ENCODE data around the gene DPP10.

DNA sequence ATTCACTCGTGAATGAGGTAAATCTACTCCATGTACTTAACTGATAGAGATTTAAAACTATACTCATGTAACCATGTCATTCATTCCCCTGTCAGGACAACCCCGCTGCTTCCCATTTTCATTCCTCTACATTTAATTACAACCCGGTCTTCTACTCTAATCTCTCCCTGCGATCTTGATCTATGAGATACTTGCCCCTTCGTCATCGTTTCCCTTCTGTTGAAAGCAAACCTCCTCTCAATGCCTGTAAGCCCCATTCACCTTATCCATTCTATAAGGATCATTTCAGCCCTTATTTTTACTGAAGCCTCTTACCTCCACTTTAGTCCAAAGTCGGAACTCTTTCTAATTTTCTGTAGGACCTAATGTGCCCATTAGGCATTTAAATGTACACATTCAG is 492.6 kb downstream of the DPP10 start:
- TF ChIP-seq, protein P1, sequence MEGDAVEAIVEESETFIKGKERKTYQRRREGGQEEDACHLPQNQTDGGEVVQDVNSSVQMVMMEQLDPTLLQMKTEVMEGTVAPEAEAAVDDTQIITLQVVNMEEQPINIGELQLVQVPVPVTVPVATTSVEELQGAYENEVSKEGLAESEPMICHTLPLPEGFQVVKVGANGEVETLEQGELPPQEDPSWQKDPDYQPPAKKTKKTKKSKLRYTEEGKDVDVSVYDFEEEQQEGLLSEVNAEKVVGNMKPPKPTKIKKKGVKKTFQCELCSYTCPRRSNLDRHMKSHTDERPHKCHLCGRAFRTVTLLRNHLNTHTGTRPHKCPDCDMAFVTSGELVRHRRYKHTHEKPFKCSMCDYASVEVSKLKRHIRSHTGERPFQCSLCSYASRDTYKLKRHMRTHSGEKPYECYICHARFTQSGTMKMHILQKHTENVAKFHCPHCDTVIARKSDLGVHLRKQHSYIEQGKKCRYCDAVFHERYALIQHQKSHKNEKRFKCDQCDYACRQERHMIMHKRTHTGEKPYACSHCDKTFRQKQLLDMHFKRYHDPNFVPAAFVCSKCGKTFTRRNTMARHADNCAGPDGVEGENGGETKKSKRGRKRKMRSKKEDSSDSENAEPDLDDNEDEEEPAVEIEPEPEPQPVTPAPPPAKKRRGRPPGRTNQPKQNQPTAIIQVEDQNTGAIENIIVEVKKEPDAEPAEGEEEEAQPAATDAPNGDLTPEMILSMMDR (IDR thresholded peaks at IDR 0.05) = no peak
- TF ChIP-seq POLR2A (IDR thresholded peaks at IDR 0.05) = no peak

All from esophagus squamous epithelium (tissue), 4 donors.